K562 (cell line): ENCODE measurements around the gene PHLDB3. TPM values are rescaled to one million over a fixed set of nuclear protein-coding genes. Genes with fewer than 3 reads are reported as not detected.
A peak's percentile ranks its signal among the peaks of the same experiment; 100 is the strongest.

Experiments used
- CBX3 ChIP-seq, 2 experiments: IDR thresholded peaks; 1 replicate in 1 of 2; 2 replicates in 1 of 2; pipeline ENCODE4 v1.6.1; 2012; ENCODE audit warnings: inconsistent platforms in 2 of 2, low read length in 2 of 2, borderline replicate concordance in 1 of 2, control low read depth in 1 of 2
- CREB1 ChIP-seq, 2 experiments: sonication (generic) in 1 of 2; formaldehyde crosslinking in 1 of 2; IDR thresholded peaks; 2 replicates each; pipeline versions ENCODE4 v1.6.1 to v1.8.0; 2012 to 2022; ENCODE audit warnings: inconsistent platforms in 1 of 2, mild to moderate bottlenecking in 1 of 2, missing genetic modification reagents in 1 of 2, moderate library complexity in 1 of 2
- EZH2 ChIP-seq: IDR thresholded peaks from 2 replicates; pipeline ENCODE4 v1.6.1; 2012; ENCODE audit warnings: low read depth, mild to moderate bottlenecking, inconsistent platforms, low read length, borderline replicate concordance
- GATAD2B ChIP-seq: fragments of 450-650 bp; IDR thresholded peaks from 2 replicates; pipeline ENCODE4 v1.6.1; 2017; ENCODE audit warnings: mild to moderate bottlenecking, borderline replicate concordance
- ILK ChIP-seq: fragments of 450-650 bp; IDR thresholded peaks from 2 replicates; pipeline ENCODE4 v1.6.1; 2016; ENCODE audit warnings: missing genetic modification characterization, low read depth, mild to moderate bottlenecking, missing compliant biosample characterization, moderate library complexity, borderline replicate concordance
- KAT8 ChIP-seq: fragments of 450-650 bp; IDR thresholded peaks from 2 replicates; pipeline ENCODE4 v1.6.1; 2016; ENCODE audit warnings: low read depth, mild to moderate bottlenecking
- LEF1 ChIP-seq: fragments of 450-650 bp; IDR thresholded peaks from 2 replicates; pipeline ENCODE4 v1.6.1; 2016; ENCODE audit warnings: mild to moderate bottlenecking
- NEUROD1 ChIP-seq: fragments of 150-350 bp; IDR thresholded peaks from 2 replicates; pipeline ENCODE4 v1.6.1; 2014; ENCODE audit warnings: borderline replicate concordance, low read length, low read depth; ENCODE audit not compliant: partially characterized antibody
- PHB ChIP-seq: fragments of 250-450 bp; sonication (Bioruptor Pico); IDR thresholded peaks from 2 replicates; pipeline ENCODE4 v1.5.0; 2021
- PHF8 ChIP-seq: fragments of 200-600 bp; sonication (generic); IDR thresholded peaks from 2 replicates; pipeline ENCODE4 v1.6.1; 2012; ENCODE audit warnings: mixed run types, mild to moderate bottlenecking, inconsistent platforms, low read length, moderate library complexity, borderline replicate concordance
- RBFOX2 ChIP-seq: fragments of 200-400 bp; formaldehyde crosslinking; IDR thresholded peaks from 2 replicates; pipeline ENCODE4 v1.6.1; 2017; ENCODE audit warnings: low read depth, mild to moderate bottlenecking, low read length, moderate library complexity
- RBM34 ChIP-seq: fragments of 200-400 bp; formaldehyde crosslinking; IDR thresholded peaks from 2 replicates; pipeline ENCODE4 v1.6.1; 2018; ENCODE audit warnings: low read length, borderline replicate concordance; ENCODE audit not compliant: insufficient read depth
- ZBTB1 ChIP-seq: sonication (generic); formaldehyde crosslinking; IDR thresholded peaks from 2 replicates; pipeline ENCODE4 v1.8.1; 2023; ENCODE audit warnings: missing genetic modification reagents, low read depth, mild to moderate bottlenecking, borderline replicate concordance
- ZKSCAN1 ChIP-seq: fragments of 150-350 bp; IDR thresholded peaks from 2 replicates; pipeline ENCODE4 v1.6.1; 2016; ENCODE audit warnings: low read depth, low read length
- ZNF165 ChIP-seq: fragments of 250-450 bp; sonication (Bioruptor Pico); IDR thresholded peaks from 2 replicates; pipeline ENCODE4 v1.4.0; 2020; ENCODE audit warnings: borderline replicate concordance
- ZNF263 ChIP-seq: sonication (generic); formaldehyde crosslinking; IDR thresholded peaks from 2 replicates; pipeline ENCODE4 v1.8.0; 2022; ENCODE audit warnings: mild to moderate bottlenecking, missing genetic modification reagents, borderline replicate concordance
- ZNF830 ChIP-seq: fragments of 250-450 bp; sonication (Bioruptor Pico); IDR thresholded peaks from 2 replicates; pipeline ENCODE4 v1.5.0; 2021; ENCODE audit warnings: mild to moderate bottlenecking
- polyA plus RNA-seq, 8 experiments: library from polyadenylated mRNA; depleted of rRNA in 4 of 8; stranded (reverse) in 5 of 8; unstranded in 3 of 8; fragments of >200 nt; fragmentation: Nextera tagmentation in 2 of 8; fragmentation: Illumina TruSeq in 1 of 8; extraction: Ambion mirVana in 2 of 8; extraction: Trizol in 1 of 8; gene quantifications; 2 replicates each; pipeline versions ENCODE4 v1.2.1 to v1.2.3, GENCODE V29; 2011 to 2014; ENCODE audit warnings: inconsistent platforms in 1 of 8, missing spikeins in 1 of 8
- total RNA-seq, 7 experiments: library from RNA; depleted of rRNA in 6 of 7; stranded (reverse); fragments of >200 nt in 6 of 7; fragmentation: Illumina TruSeq in 2 of 7; extraction: Trizol in 2 of 7; gene quantifications; 2 replicates each; pipeline versions ENCODE4 v1.2.1 to v1.2.3, GENCODE V29; 2011 to 2021; ENCODE audit warnings: low replicate concordance in 1 of 7
- TF ChIP-seq, protein P1 (sequence below): fragments of 250-450 bp; sonication (Bioruptor Pico); IDR thresholded peaks from 2 replicates; pipeline ENCODE4 v1.5.0; 2022; ENCODE audit warnings: mild to moderate bottlenecking
- TF ChIP-seq, protein P2 (sequence below): fragments of 450-650 bp; IDR thresholded peaks from 2 replicates; pipeline ENCODE4 v1.6.1; 2018; ENCODE audit warnings: mild to moderate bottlenecking, low read depth; ENCODE audit not compliant: partially characterized antibody
- TF ChIP-seq, protein P3 (sequence below): sonication (generic); formaldehyde crosslinking; IDR thresholded peaks from 2 replicates; pipeline ENCODE4 v1.8.0; 2022; ENCODE audit warnings: mild to moderate bottlenecking, missing genetic modification reagents, borderline replicate concordance
- TF ChIP-seq, protein P4 (sequence below): sonication (generic); formaldehyde crosslinking; IDR thresholded peaks from 2 replicates; pipeline ENCODE4 v1.9.0; 2022; ENCODE audit warnings: mild to moderate bottlenecking, missing genetic modification reagents

The PHLDB3 gene
- total and polyA plus RNA-seq, 9 of the 15 experiments (the other 6 are each of a cell fraction or from before 2014, with no cell fraction given): 0.04 to 23.5 (median 3.9) TPM

DNA sequence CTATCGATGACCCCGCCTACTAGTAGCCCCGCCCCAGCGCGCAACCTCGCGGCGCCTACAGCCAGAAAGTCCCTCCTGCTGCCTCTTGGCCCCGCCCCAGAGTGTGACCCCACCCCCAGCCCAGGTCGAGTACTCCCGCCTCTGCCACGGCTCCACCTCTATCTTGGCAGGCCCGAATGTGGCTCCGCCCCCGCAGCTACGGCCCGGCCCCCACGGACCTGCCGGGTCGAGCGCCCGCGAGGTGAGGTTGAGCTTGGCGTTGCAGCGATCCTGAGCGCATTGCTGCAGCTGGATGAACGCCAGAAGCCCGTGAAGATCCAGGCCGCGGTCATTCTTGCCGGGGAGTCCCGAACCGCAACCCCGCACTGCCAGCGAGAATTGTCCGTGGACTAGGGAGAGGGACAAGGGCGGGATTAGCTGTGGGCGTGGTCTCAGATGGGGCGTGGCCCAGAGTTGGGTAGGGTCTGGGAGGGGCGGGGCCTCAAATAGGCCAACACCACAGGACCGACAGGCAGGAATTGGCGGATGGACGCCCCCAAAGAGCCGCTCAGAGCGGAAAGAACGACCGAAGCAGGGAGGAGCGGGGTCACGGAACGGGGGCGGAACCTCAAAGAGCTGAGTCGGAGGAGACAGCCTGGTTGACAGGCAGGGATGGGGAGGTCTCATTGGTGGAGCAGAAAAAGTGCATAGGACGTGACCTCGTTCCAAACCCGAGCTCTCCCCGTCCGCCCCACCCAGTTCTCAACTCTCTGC is 41.0 kb downstream of the PHLDB3 start (continued):
- TF ChIP-seq, protein P1, sequence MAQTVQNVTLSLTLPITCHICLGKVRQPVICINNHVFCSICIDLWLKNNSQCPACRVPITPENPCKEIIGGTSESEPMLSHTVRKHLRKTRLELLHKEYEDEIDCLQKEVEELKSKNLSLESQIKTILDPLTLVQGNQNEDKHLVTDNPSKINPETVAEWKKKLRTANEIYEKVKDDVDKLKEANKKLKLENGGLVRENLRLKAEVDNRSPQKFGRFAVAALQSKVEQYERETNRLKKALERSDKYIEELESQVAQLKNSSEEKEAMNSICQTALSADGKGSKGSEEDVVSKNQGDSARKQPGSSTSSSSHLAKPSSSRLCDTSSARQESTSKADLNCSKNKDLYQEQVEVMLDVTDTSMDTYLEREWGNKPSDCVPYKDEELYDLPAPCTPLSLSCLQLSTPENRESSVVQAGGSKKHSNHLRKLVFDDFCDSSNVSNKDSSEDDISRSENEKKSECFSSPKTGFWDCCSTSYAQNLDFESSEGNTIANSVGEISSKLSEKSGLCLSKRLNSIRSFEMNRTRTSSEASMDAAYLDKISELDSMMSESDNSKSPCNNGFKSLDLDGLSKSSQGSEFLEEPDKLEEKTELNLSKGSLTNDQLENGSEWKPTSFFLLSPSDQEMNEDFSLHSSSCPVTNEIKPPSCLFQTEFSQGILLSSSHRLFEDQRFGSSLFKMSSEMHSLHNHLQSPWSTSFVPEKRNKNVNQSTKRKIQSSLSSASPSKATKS (CRISPR knock-in tag): no peak
- TF ChIP-seq ZKSCAN1: no peak
- TF ChIP-seq, protein P2, sequence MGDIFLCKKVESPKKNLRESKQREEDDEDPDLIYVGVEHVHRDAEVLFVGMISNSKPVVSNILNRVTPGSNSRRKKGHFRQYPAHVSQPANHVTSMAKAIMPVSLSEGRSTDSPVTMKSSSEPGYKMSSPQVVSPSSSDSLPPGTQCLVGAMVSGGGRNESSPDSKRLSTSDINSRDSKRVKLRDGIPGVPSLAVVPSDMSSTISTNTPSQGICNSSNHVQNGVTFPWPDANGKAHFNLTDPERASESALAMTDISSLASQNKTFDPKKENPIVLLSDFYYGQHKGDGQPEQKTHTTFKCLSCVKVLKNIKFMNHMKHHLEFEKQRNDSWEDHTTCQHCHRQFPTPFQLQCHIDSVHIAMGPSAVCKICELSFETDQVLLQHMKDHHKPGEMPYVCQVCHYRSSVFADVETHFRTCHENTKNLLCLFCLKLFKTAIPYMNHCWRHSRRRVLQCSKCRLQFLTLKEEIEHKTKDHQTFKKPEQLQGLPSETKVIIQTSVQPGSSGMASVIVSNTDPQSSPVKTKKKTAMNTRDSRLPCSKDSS: no peak
- TF ChIP-seq, protein P3, sequence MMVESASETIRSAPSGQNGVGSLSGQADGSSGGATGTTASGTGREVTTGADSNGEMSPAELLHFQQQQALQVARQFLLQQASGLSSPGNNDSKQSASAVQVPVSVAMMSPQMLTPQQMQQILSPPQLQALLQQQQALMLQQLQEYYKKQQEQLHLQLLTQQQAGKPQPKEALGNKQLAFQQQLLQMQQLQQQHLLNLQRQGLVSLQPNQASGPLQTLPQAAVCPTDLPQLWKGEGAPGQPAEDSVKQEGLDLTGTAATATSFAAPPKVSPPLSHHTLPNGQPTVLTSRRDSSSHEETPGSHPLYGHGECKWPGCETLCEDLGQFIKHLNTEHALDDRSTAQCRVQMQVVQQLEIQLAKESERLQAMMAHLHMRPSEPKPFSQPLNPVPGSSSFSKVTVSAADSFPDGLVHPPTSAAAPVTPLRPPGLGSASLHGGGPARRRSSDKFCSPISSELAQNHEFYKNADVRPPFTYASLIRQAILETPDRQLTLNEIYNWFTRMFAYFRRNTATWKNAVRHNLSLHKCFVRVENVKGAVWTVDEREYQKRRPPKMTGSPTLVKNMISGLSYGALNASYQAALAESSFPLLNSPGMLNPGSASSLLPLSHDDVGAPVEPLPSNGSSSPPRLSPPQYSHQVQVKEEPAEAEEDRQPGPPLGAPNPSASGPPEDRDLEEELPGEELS (CRISPR knock-in tag): no peak
- peak; percentile 49; the same call in 1 of the 2 replicates for TF ChIP-seq RBFOX2
- TF ChIP-seq PHB (CRISPR knock-in tag): no peak
- TF ChIP-seq ZBTB1 (CRISPR knock-in tag): no peak
- 0 out of 2 replicates have a peak, but pooled peaks have one; percentile 29 for TF ChIP-seq ZNF165 (CRISPR knock-in tag)
- TF ChIP-seq CREB1 (IDR thresholded peaks at IDR 0.05): peak; percentile 34; the same call in 1 of the 2 replicates
- no peak for TF ChIP-seq CREB1 (CRISPR knock-in tag; IDR thresholded peaks at IDR 0.05)
- TF ChIP-seq EZH2: no peak
- no peak for TF ChIP-seq GATAD2B
- TF ChIP-seq ILK (tag): no peak
- TF ChIP-seq PHF8: peak; percentile 53; the same call in 1 of the 2 replicates
- TF ChIP-seq KAT8: no peak
- no peak for TF ChIP-seq RBM34
- no peak for TF ChIP-seq CBX3 (IDR thresholded peaks at IDR 0.05; ENCODE audit: borderline replicate concordance in 1 of 2, low read length in 2 of 2)
- no peak for TF ChIP-seq NEUROD1
- no peak for TF ChIP-seq LEF1
- no peak for TF ChIP-seq ZNF830 (CRISPR knock-in tag)
- peak; percentile 43; the same call in 1 of the 2 replicates for TF ChIP-seq ZNF263 (CRISPR knock-in tag)
- TF ChIP-seq, protein P4, sequence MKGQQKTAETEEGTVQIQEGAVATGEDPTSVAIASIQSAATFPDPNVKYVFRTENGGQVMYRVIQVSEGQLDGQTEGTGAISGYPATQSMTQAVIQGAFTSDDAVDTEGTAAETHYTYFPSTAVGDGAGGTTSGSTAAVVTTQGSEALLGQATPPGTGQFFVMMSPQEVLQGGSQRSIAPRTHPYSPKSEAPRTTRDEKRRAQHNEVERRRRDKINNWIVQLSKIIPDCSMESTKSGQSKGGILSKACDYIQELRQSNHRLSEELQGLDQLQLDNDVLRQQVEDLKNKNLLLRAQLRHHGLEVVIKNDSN (CRISPR knock-in tag): no peak; the same call in 1 of the 2 replicates
